ENCODE results near the gene PRSS22. TPM values are rescaled to one million over a fixed set of nuclear protein-coding genes. Genes with fewer than 3 reads are reported as not detected.

PRSS22 gene
- total RNA-seq, 2 donors from 2014 or later = 5.0 to 6.2 TPM

DNA sequence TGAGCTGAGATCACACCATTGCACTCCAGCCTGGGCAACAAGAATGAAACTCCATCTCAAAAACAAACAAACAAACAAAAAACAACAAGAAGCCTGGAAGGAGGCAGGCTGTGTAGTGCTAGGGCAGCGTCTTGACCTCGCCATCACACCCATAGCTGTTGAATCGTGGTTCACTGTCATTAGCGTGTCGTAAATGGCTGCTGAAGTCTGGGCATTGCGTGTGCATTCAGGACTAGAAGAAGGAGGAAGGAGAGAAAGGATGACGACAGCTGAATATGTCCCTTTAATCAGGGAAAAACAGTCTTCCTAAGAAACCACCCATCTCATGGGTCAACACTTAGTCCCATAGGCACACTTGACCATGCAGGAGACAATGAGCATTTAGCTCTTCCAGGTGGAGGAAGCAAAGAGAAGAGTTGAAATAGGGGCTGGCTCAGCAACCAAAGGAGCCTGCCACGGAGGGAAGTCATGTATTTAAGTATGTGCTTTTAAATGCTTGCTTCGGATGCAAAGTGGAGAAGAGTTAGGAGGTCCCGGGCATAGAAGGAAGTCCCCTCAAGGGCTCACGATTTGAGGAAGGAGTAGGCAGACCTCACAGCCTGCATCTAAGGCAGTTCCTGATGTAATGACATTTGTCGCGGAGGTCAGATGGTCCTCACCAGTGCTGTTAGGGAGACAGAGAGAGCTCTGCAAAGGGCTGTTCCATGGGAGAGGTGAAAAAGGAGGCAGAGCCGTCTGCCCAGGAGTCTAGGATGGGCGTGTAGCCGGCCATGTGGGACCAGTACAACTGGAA lies 8.8 kb downstream of the PRSS22 start:
- peaks cover 5% of the 10 kb centered on the region for H3K27me3 ChIP-seq (ENCODE audit: control insufficient read depth, insufficient read depth, low read length, poor library complexity, severe bottlenecking)
- no peak overlapping the region for H3K9ac ChIP-seq (ENCODE audit: extremely low read depth, low read length, poor library complexity, severe bottlenecking)
- H3K4me1 ChIP-seq (ENCODE audit: control insufficient read depth, insufficient read depth, low read length) = peaks cover 5% of the 10 kb centered on the region
- TF ChIP-seq, protein P1, sequence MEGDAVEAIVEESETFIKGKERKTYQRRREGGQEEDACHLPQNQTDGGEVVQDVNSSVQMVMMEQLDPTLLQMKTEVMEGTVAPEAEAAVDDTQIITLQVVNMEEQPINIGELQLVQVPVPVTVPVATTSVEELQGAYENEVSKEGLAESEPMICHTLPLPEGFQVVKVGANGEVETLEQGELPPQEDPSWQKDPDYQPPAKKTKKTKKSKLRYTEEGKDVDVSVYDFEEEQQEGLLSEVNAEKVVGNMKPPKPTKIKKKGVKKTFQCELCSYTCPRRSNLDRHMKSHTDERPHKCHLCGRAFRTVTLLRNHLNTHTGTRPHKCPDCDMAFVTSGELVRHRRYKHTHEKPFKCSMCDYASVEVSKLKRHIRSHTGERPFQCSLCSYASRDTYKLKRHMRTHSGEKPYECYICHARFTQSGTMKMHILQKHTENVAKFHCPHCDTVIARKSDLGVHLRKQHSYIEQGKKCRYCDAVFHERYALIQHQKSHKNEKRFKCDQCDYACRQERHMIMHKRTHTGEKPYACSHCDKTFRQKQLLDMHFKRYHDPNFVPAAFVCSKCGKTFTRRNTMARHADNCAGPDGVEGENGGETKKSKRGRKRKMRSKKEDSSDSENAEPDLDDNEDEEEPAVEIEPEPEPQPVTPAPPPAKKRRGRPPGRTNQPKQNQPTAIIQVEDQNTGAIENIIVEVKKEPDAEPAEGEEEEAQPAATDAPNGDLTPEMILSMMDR (conservative IDR thresholded peaks at IDR 0.05) = no peak
- Mint-ChIP-seq H3K4me3 (no peak overlapping the region), H3K36me3 (ENCODE audit: low read depth) (no peaks in the 10 kb centered on the region), H3K27me3 (ENCODE audit: insufficient read depth) (peaks cover 11% of the 10 kb centered on the region), H3K9me3 (peaks cover 16% of the 10 kb centered on the region), H3K4me1 (peaks cover 23% of the 10 kb centered on the region), H3K27ac (no peak overlapping the region)
- H3K27ac ChIP-seq (ENCODE audit: low read depth, low read length) = no peak overlapping the region
- WGBS, 2 experiments (ENCODE audit: insufficient coverage in 1 of 2, insufficient read length in 1 of 2) = 89 to 93% methylated on average over 9 to 16 of the region's 16 CpGs
- H3K36me3 ChIP-seq (ENCODE audit: control insufficient read depth, insufficient read depth, low read length) = no peaks in the 10 kb centered on the region
- H3K4me3 ChIP-seq (ENCODE audit: low read length) = no peak overlapping the region
- no peak for DNase-seq
- peaks cover 11% of the 10 kb centered on the region for H3K9me3 ChIP-seq (ENCODE audit: control insufficient read depth, low read length)

DNA sequence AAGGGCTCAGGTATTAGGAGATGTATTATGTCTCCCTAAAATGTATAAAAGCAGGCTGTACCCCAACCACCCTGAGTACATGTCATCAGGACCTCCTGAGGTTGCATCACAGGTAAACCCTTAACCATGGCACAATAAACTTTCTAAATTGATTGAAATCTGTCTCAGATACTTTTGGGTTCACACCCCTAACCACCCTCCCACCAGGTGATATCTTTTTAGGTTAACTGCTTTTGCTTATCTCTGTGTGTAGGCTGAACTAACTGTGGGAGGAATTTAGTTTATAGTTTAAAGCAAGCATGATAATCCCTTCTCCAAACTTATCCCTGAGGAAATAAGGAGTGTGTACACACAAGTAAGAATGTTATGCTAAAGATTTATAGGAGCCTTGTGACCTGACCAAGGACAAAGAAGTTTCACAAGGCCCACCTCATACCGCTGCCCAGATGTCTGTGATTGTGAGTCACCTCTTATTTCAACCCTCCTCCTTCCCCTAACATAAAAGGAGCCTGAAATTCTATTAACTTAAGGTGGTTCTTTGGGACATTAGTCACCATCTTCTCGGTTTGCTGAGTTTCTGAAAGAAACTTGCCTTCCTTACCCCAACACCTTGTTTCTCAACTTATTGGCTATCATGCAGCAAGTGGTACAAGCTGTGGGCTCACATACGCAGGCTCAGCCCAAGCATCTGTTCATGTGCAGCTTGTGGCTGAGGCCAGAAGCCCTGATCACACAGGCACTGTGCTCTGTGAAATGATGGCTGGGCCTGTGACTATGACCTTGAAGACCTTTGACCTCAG lies 11.3 kb downstream of the PRSS22 start:
- H3K36me3 Mint-ChIP-seq (ENCODE audit: low read depth) = no peaks in the 10 kb centered on the region
- H3K4me3 ChIP-seq (ENCODE audit: low read length) = peak overlapping the region; percentile 40

GRCh38 chr16:2845116-2845515 lies 12.9 kb downstream of the PRSS22 start:
- peaks cover 5% of the 10 kb centered on the region for H3K27me3 ChIP-seq (ENCODE audit: control insufficient read depth, insufficient read depth, low read length, poor library complexity, severe bottlenecking)

More for the DNA sequence above, 11.3 kb downstream of the PRSS22 start:
- no peak overlapping the region for H3K9ac ChIP-seq (ENCODE audit: extremely low read depth, low read length, poor library complexity, severe bottlenecking)
- TF ChIP-seq, protein P1 (conservative IDR thresholded peaks at IDR 0.05) = no peak
- Mint-ChIP-seq H3K4me3 (no peak overlapping the region), H3K27ac (peak overlapping the region; percentile 80), H3K4me1 (peaks cover 23% of the 10 kb centered on the region), H3K9me3 (peaks cover 14% of the 10 kb centered on the region), H3K27me3 (ENCODE audit: insufficient read depth) (peaks cover 17% of the 10 kb centered on the region)
- H3K36me3 ChIP-seq (ENCODE audit: control insufficient read depth, insufficient read depth, low read length) = no peaks in the 10 kb centered on the region
- WGBS, 2 experiments (ENCODE audit: insufficient coverage in 1 of 2, insufficient read length in 1 of 2) = 65 to 82% methylated on average over 3 of the region's 3 CpGs
- peak; percentile 43 for DNase-seq
- H3K9me3 ChIP-seq (ENCODE audit: control insufficient read depth, low read length) = peaks cover 8% of the 10 kb centered on the region
- H3K27me3 ChIP-seq (ENCODE audit: control insufficient read depth, insufficient read depth, low read length, poor library complexity, severe bottlenecking) = peaks cover 5% of the 10 kb centered on the region
- peaks cover 5% of the 10 kb centered on the region for H3K4me1 ChIP-seq (ENCODE audit: control insufficient read depth, insufficient read depth, low read length)
- H3K27ac ChIP-seq (ENCODE audit: low read depth, low read length) = no peak overlapping the region

More at GRCh38 chr16:2845116-2845515, 12.9 kb downstream of the PRSS22 start:
- H3K9me3 Mint-ChIP-seq = peaks cover 14% of the 10 kb centered on the region
- DNase-seq = no peak
- no peaks in the 10 kb centered on the region for H3K36me3 Mint-ChIP-seq (ENCODE audit: low read depth)
- H3K27me3 Mint-ChIP-seq (ENCODE audit: insufficient read depth) = peaks cover 18% of the 10 kb centered on the region
- H3K4me3 Mint-ChIP-seq = no peak overlapping the region
- H3K9ac ChIP-seq (ENCODE audit: extremely low read depth, low read length, poor library complexity, severe bottlenecking) = no peak overlapping the region
- TF ChIP-seq, protein P1 (conservative IDR thresholded peaks at IDR 0.05) = no peak
- H3K27ac ChIP-seq (ENCODE audit: low read depth, low read length) = no peak overlapping the region
- 82 to 90% methylated on average over 3 to 5 of the region's 5 CpGs for WGBS, 2 experiments (ENCODE audit: insufficient coverage in 1 of 2, insufficient read length in 1 of 2)
- H3K36me3 ChIP-seq (ENCODE audit: control insufficient read depth, insufficient read depth, low read length) = no peaks in the 10 kb centered on the region
- no peak overlapping the region for H3K27ac Mint-ChIP-seq
- H3K4me1 ChIP-seq (ENCODE audit: control insufficient read depth, insufficient read depth, low read length) = peaks cover 5% of the 10 kb centered on the region
- peaks cover 20% of the 10 kb centered on the region for H3K4me1 Mint-ChIP-seq
- H3K4me3 ChIP-seq (ENCODE audit: low read length) = no peak overlapping the region
- H3K9me3 ChIP-seq (ENCODE audit: control insufficient read depth, low read length) = peaks cover 8% of the 10 kb centered on the region
